ENCODE data around the gene CLCN1.

DNA sequence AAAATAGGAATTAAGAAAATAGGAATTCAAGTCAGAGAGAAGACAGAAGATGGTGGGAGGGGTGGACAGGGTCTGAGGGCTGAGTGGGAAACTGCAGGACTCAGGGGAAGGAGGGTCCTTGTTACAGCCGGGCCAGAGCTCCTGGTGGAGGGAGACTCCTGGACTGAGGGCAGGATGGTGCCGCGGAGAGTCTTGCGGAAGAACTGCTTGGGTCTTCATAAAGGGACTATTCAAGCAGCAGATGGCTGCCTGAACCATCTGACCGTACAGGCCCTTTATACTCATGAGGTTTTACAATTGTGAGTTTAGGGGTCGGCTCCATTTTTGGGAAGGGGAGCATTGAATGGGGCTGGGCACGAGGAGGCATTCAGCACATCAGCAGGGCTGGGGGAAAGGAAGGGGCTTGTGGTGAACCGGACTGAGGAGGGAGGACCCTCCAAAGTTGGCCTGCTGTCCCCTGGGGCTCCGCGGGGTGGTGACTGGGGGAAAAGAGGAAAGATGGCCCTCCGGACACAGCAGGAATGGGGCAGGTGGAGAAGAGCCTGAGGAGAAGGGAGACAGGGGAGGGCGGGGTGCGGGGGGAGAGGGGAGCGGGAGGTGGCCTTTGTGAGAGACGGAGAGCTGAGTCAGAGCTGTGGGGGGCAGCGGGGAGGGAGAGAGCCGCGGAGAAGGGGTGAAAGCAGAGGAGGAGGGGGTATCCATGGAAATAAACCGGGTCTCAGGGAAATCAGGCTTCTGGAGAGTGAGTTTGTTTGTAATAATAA lies 45.1 kb downstream of the CLCN1 start:
- TF ChIP-seq SP1 (IDR thresholded peaks at IDR 0.05; ENCODE audit: low read depth, low read length) = no peak
- no peak for TF ChIP-seq CTCF (IDR thresholded peaks at IDR 0.05 in 2 of 3, conservative IDR thresholded peaks at IDR 0.05 in 1 of 3; ENCODE audit: control insufficient read depth in 2 of 3, extremely low read depth in 1 of 3, insufficient read depth in 1 of 3, low read depth in 3 of 3, low read length in 3 of 3)
- no peak for TF ChIP-seq ZBED1 (IDR thresholded peaks at IDR 0.05; ENCODE audit: borderline replicate concordance)
- no peak for TF ChIP-seq CBX5 (IDR thresholded peaks at IDR 0.05; ENCODE audit: low read depth)
- no peak for TF ChIP-seq EZH2 (IDR thresholded peaks at IDR 0.05; ENCODE audit: borderline replicate concordance, control insufficient read depth, low read depth, low read length)
- no peak for TF ChIP-seq FOXM1 (IDR thresholded peaks at IDR 0.05; ENCODE audit: low read depth, low read length)
- no peak for TF ChIP-seq SPI1 (IDR thresholded peaks at IDR 0.05; ENCODE audit: borderline replicate concordance, insufficient read depth, low read depth, low read length)
